ENCODE data around the gene ABCB9. TPM values are rescaled to one million over a fixed set of nuclear protein-coding genes. Genes with fewer than 3 reads are reported as not detected.

The ABCB9 gene
- total and polyA plus RNA-seq, 2 of the 8 experiments (the other 6 are each of a cell fraction or from before 2014, with no cell fraction given), result 3.8 to 8.0 TPM

DNA sequence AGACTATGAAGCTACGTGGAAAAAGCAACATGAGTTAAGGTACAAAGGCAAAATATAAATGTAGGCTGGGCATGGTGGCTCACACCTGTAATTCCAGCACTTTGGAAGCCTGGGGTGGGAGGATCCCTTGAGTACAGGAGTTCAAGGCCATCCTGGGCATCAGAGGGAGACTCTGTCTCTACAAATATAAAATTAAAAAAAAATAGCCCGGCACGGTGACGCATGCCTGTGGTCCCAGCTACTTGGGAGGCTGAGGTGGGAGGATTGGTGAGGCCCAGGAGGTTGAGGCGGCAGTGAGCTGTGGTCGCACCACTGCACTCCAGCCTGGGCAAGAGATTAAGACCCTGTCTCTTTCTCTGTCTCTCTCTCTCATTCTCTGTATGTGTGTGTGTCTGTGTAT is 66.4 kb downstream of the ABCB9 start (continued):
- TF ChIP-seq CREB1 (IDR thresholded peaks at IDR 0.05), result no peak
- no peak for TF ChIP-seq TAF1 (IDR thresholded peaks at IDR 0.05; ENCODE audit: low read depth, low read length)
- TF ChIP-seq, protein P1, sequence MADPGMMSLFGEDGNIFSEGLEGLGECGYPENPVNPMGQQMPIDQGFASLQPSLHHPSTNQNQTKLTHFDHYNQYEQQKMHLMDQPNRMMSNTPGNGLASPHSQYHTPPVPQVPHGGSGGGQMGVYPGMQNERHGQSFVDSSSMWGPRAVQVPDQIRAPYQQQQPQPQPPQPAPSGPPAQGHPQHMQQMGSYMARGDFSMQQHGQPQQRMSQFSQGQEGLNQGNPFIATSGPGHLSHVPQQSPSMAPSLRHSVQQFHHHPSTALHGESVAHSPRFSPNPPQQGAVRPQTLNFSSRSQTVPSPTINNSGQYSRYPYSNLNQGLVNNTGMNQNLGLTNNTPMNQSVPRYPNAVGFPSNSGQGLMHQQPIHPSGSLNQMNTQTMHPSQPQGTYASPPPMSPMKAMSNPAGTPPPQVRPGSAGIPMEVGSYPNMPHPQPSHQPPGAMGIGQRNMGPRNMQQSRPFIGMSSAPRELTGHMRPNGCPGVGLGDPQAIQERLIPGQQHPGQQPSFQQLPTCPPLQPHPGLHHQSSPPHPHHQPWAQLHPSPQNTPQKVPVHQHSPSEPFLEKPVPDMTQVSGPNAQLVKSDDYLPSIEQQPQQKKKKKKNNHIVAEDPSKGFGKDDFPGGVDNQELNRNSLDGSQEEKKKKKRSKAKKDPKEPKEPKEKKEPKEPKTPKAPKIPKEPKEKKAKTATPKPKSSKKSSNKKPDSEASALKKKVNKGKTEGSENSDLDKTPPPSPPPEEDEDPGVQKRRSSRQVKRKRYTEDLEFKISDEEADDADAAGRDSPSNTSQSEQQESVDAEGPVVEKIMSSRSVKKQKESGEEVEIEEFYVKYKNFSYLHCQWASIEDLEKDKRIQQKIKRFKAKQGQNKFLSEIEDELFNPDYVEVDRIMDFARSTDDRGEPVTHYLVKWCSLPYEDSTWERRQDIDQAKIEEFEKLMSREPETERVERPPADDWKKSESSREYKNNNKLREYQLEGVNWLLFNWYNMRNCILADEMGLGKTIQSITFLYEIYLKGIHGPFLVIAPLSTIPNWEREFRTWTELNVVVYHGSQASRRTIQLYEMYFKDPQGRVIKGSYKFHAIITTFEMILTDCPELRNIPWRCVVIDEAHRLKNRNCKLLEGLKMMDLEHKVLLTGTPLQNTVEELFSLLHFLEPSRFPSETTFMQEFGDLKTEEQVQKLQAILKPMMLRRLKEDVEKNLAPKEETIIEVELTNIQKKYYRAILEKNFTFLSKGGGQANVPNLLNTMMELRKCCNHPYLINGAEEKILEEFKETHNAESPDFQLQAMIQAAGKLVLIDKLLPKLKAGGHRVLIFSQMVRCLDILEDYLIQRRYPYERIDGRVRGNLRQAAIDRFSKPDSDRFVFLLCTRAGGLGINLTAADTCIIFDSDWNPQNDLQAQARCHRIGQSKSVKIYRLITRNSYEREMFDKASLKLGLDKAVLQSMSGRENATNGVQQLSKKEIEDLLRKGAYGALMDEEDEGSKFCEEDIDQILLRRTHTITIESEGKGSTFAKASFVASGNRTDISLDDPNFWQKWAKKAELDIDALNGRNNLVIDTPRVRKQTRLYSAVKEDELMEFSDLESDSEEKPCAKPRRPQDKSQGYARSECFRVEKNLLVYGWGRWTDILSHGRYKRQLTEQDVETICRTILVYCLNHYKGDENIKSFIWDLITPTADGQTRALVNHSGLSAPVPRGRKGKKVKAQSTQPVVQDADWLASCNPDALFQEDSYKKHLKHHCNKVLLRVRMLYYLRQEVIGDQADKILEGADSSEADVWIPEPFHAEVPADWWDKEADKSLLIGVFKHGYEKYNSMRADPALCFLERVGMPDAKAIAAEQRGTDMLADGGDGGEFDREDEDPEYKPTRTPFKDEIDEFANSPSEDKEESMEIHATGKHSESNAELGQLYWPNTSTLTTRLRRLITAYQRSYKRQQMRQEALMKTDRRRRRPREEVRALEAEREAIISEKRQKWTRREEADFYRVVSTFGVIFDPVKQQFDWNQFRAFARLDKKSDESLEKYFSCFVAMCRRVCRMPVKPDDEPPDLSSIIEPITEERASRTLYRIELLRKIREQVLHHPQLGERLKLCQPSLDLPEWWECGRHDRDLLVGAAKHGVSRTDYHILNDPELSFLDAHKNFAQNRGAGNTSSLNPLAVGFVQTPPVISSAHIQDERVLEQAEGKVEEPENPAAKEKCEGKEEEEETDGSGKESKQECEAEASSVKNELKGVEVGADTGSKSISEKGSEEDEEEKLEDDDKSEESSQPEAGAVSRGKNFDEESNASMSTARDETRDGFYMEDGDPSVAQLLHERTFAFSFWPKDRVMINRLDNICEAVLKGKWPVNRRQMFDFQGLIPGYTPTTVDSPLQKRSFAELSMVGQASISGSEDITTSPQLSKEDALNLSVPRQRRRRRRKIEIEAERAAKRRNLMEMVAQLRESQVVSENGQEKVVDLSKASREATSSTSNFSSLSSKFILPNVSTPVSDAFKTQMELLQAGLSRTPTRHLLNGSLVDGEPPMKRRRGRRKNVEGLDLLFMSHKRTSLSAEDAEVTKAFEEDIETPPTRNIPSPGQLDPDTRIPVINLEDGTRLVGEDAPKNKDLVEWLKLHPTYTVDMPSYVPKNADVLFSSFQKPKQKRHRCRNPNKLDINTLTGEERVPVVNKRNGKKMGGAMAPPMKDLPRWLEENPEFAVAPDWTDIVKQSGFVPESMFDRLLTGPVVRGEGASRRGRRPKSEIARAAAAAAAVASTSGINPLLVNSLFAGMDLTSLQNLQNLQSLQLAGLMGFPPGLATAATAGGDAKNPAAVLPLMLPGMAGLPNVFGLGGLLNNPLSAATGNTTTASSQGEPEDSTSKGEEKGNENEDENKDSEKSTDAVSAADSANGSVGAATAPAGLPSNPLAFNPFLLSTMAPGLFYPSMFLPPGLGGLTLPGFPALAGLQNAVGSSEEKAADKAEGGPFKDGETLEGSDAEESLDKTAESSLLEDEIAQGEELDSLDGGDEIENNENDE (IDR thresholded peaks at IDR 0.05; ENCODE audit: insufficient replicate concordance, low read length), result no peak
- no peak for TF ChIP-seq RFX5 (IDR thresholded peaks at IDR 0.05; ENCODE audit: borderline replicate concordance, low read depth, low read length)

All from H1 (cell line).